GM23248 (cell line): ENCODE results near the gene OS9. TPM values are rescaled to one million over a fixed set of nuclear protein-coding genes. Genes with fewer than 3 reads are reported as not detected.

Experiments
- DNase-seq: peaks from one replicate; pipeline ENCODE4 v3.0.0-alpha.2; 2015
- H2AFZ ChIP-seq: fragments of 200-600 bp; sonication (generic); 2 replicates; pipeline ENCODE4 v1.6.1; 2016; ENCODE audit warnings: antibody characterized with exemption
- H3F3A ChIP-seq: fragments of 200-600 bp; sonication (generic); 2 replicates; pipeline ENCODE4 v1.6.1; 2016; ENCODE audit warnings: mild to moderate bottlenecking, antibody characterized with exemption, mixed run types; ENCODE audit not compliant: insufficient read depth
- H3K27ac ChIP-seq: fragments of 200-600 bp; sonication (generic); 2 replicates; pipeline ENCODE4 v1.5.1; 2016; ENCODE audit warnings: mild to moderate bottlenecking
- H3K27me3 ChIP-seq: fragments of 200-600 bp; sonication (generic); replicated peaks from 2 replicates; pipeline ENCODE4 v1.6.1; 2016; ENCODE audit warnings: mild to moderate bottlenecking; ENCODE audit not compliant: insufficient read depth
- H3K36me3 ChIP-seq: fragments of 200-600 bp; sonication (generic); 2 replicates; pipeline ENCODE4 v1.6.1; 2016; ENCODE audit warnings: low read depth, mild to moderate bottlenecking
- H3K4me1 ChIP-seq: fragments of 200-600 bp; sonication (generic); 2 replicates; pipeline ENCODE4 v1.6.1; 2016; ENCODE audit warnings: mild to moderate bottlenecking; ENCODE audit not compliant: insufficient read depth
- H3K4me2 ChIP-seq: fragments of 200-600 bp; sonication (generic); one replicate; pipeline ENCODE4 v1.6.1; 2016; ENCODE audit warnings: mild to moderate bottlenecking; ENCODE audit not compliant: unreplicated experiment
- H3K4me3 ChIP-seq: fragments of 200-600 bp; sonication (generic); 2 replicates; pipeline ENCODE4 v1.5.1; 2016; ENCODE audit warnings: mild to moderate bottlenecking
- H3K79me2 ChIP-seq: fragments of 200-600 bp; sonication (generic); 2 replicates; pipeline ENCODE4 v1.6.1; 2016; ENCODE audit warnings: mild to moderate bottlenecking; ENCODE audit not compliant: insufficient read depth
- H3K9ac ChIP-seq: fragments of 200-600 bp; sonication (generic); 2 replicates; pipeline ENCODE4 v1.6.1; 2016; ENCODE audit warnings: mild to moderate bottlenecking
- H3K9me2 ChIP-seq: fragments of 200-600 bp; sonication (generic); 2 replicates; pipeline ENCODE4 v1.6.1; 2016; ENCODE audit warnings: mixed run types, mild to moderate bottlenecking, moderate library complexity; ENCODE audit not compliant: insufficient read depth
- H3K9me3 ChIP-seq: fragments of 200-600 bp; sonication (generic); one replicate; pipeline ENCODE4 v1.6.1; 2017; ENCODE audit warnings: low read depth
- H4K20me1 ChIP-seq: fragments of 200-600 bp; sonication (generic); 2 replicates; pipeline ENCODE4 v1.6.0; 2016; ENCODE audit not compliant: insufficient read depth
- EZH2 ChIP-seq: fragments of 200-600 bp; sonication (generic); IDR thresholded peaks from 2 replicates; pipeline ENCODE4 v1.6.1; 2018; ENCODE audit warnings: antibody characterized with exemption, mild to moderate bottlenecking; ENCODE audit not compliant: insufficient read depth, poor library complexity, severe bottlenecking
- EZH2phosphoT487 ChIP-seq: fragments of 200-600 bp; sonication (generic); IDR thresholded peaks from 2 replicates; pipeline ENCODE4 v1.6.1; 2018; ENCODE audit warnings: antibody characterized with exemption, moderate library complexity, mild to moderate bottlenecking, low read depth; ENCODE audit not compliant: insufficient read depth
- WGBS, 2 experiments: methylation state at CpG; one replicate each; pipeline ENCODE4 v1.1.6; 2015 to 2017; ENCODE audit warnings: low lambda C conversion rate in 2 of 2, low coverage in 1 of 2; ENCODE audit errors: missing lambda C conversion rate in 2 of 2; 5-methylcytosine and 5-hydroxymethylcytosine counted together
- in situ Hi-C: fragments of 300-500 bp; cut with MboI; formaldehyde crosslinking; loops from 2 replicates; pipeline ENCODE4 v1.15.0; 2020
- polyA plus RNA-seq: library from polyadenylated mRNA; unstranded; fragments of >200 nt; fragmentation: Nextera tagmentation; extraction: Ambion mirVana; gene quantifications from 2 replicates; pipeline ENCODE4 v1.2.1, GENCODE V29; 2016
- total RNA-seq: library from RNA; depleted of rRNA; stranded (reverse); fragments of >200 nt; shearing (Covaris generic); gene quantifications from 2 replicates; pipeline ENCODE4 v1.2.3, GENCODE V29; 2014

The OS9 gene
- total and polyA plus RNA-seq, 2 experiments from 2014 or later, result 186 to 329 TPM

- peak overlapping the region; percentile 75 for H3K4me2 ChIP-seq
- no peak overlapping the region for H3K27ac ChIP-seq
- in situ Hi-C loops, result no loop called here
- peak overlapping the region; percentile 55 for H3K4me3 ChIP-seq
- peak overlapping the region; percentile 10; the same call in 1 of the 2 replicates for H3K9ac ChIP-seq
- TF ChIP-seq EZH2, result no peak
- no peak for TF ChIP-seq EZH2phosphoT487
- no peaks in the 10 kb centered on the region for H3K9me3 ChIP-seq
- no peaks in the 10 kb centered on the region for H3K79me2 ChIP-seq
- H4K20me1 ChIP-seq, result no peaks in the 10 kb centered on the region
- DNase-seq, result peak; percentile 57
- H3K9me2 ChIP-seq, result no peaks in the 10 kb centered on the region
- H3K27me3 ChIP-seq, result peaks cover 40% of the 10 kb centered on the region
- WGBS, 2 experiments, result 3% methylated on average over 44 to 49 of the region's 49 CpGs
- no peaks in the 10 kb centered on the region for H3F3A ChIP-seq
- peak overlapping the region; percentile 55 for H2AFZ ChIP-seq
- H3K4me1 ChIP-seq, result no peaks in the 10 kb centered on the region
- no peaks in the 10 kb centered on the region for H3K36me3 ChIP-seq
Observed at GRCh38 chr12:57735952-57736740, 42.2 kb downstream of the OS9 start.

- Histone ChIP-seq H2AFZ (no peak overlapping the region), H3K27me3 (peaks cover 40% of the 10 kb centered on the region), H3K9me2 (no peaks in the 10 kb centered on the region), H3K79me2 (no peaks in the 10 kb centered on the region), H3K4me2 (peak overlapping the region; percentile 75), H3K27ac (no peak overlapping the region), H3K9me3 (no peaks in the 10 kb centered on the region), H3F3A (no peaks in the 10 kb centered on the region), H3K36me3 (no peaks in the 10 kb centered on the region), H3K4me1 (no peaks in the 10 kb centered on the region), H3K9ac (no peak overlapping the region), H3K4me3 (no peak overlapping the region), H4K20me1 (no peaks in the 10 kb centered on the region)
- peak; percentile 30 for DNase-seq
- 4 to 7% methylated on average over 25 to 29 of the region's 31 CpGs for WGBS, 2 experiments
- in situ Hi-C loops, result no loop called here
- TF ChIP-seq EZH2phosphoT487 (peak; percentile 41; the same call in 1 of the 2 replicates), EZH2 (peak; percentile 95)
Observed at GRCh38 chr12:57736741-57737466, 43.0 kb downstream of the OS9 start.

GRCh38 chr12:57737467-57738460 lies 43.8 kb downstream of the OS9 start:
- Histone ChIP-seq H3K4me3 (peak overlapping the region; percentile 53), H3K9me3 (no peaks in the 10 kb centered on the region)

More at GRCh38 chr12:57737467-57738460, 43.8 kb downstream of the OS9 start:
- TF ChIP-seq EZH2phosphoT487 (peak; percentile 77; the same call in 1 of the 2 replicates), EZH2 (peak; percentile 31)
- H2AFZ ChIP-seq, result no peak overlapping the region
- H4K20me1 ChIP-seq, result no peaks in the 10 kb centered on the region
- no peaks in the 10 kb centered on the region for H3K36me3 ChIP-seq
- H3F3A ChIP-seq, result no peaks in the 10 kb centered on the region
- H3K9ac ChIP-seq, result no peak overlapping the region
- WGBS, 2 experiments, result 1 to 2% methylated on average over 41 to 75 of the region's 110 CpGs
- H3K4me2 ChIP-seq, result peak overlapping the region; percentile 74
- in situ Hi-C loops, result no loop called here
- no peaks in the 10 kb centered on the region for H3K4me1 ChIP-seq
- peaks cover 40% of the 10 kb centered on the region for H3K27me3 ChIP-seq
- H3K9me2 ChIP-seq, result no peaks in the 10 kb centered on the region
- no peaks in the 10 kb centered on the region for H3K79me2 ChIP-seq
- DNase-seq, result peak; percentile 67
- H3K27ac ChIP-seq, result no peak overlapping the region
